Peyer's patch (tissue), 4 donors: Measurements from ENCODE around the gene CSH1. TPM values are rescaled to one million over a fixed set of nuclear protein-coding genes. Genes with fewer than 3 reads are reported as not detected.
A peak's percentile ranks its signal among the peaks of the same experiment; 100 is the strongest.
"Not testable (repeated sequence)": the region's sequence is repeated elsewhere in the genome, so short reads cannot be mapped to it uniquely, and the experiment has no call there.

Experiments
- DNase-seq, 3 donors: peaks; one replicate each; pipeline ENCODE4 v3.0.0-alpha.2; 2017 to 2019
- H3K27ac ChIP-seq, 4 donors: fragments of 200-600 bp; sonication (generic); one replicate each; pipeline ENCODE4 v1.5.1; 2016 to 2019
- H3K27me3 ChIP-seq, 2 donors: fragments of 200-600 bp; sonication (generic); one replicate each; pipeline ENCODE4 v1.5.1; 2019
- H3K36me3 ChIP-seq, 3 donors: fragments of 200-600 bp; sonication (generic); one replicate each; pipeline ENCODE4 v1.5.1; 2016 to 2019
- H3K4me1 ChIP-seq, 4 donors: fragments of 200-600 bp; sonication (generic); one replicate each; pipeline ENCODE4 v1.5.1; 2016 to 2019
- H3K4me3 ChIP-seq, 4 donors: fragments of 200-600 bp; sonication (generic); 1 replicate in 3 of 4; 2 replicates in 1 of 4; pipeline ENCODE4 v1.5.1; 2016 to 2019; ENCODE audit warnings: mild to moderate bottlenecking in 1 of 4
- H3K9me3 ChIP-seq, 4 donors: fragments of 200-600 bp; sonication (generic); one replicate each; pipeline ENCODE4 v1.5.1; 2016 to 2019; ENCODE audit warnings: mild to moderate bottlenecking in 1 of 4
- CTCF ChIP-seq, 6 experiments: fragments of 450-650 bp in 4 of 6; fragments of 200-600 bp in 2 of 6; sonication (generic) in 1 of 6; IDR thresholded peaks; one replicate each; pipeline ENCODE4 v1.5.1; 2017 to 2019; ENCODE audit warnings: antibody characterized with exemption in 6 of 6, mild to moderate bottlenecking in 3 of 6, moderate library complexity in 1 of 6
- POLR2A ChIP-seq, 2 donors: fragments of 450-650 bp; IDR thresholded peaks; one replicate each; pipeline ENCODE4 v1.5.1; 2017; ENCODE audit warnings: antibody characterized with exemption in 2 of 2, mild to moderate bottlenecking in 2 of 2, moderate library complexity in 2 of 2
- total RNA-seq, 4 donors: library from RNA; depleted of rRNA; stranded (reverse); fragments of >200 nt; gene quantifications; one replicate each; pipeline ENCODE4 v1.1.0, GENCODE V29; 2016

CSH1 gene
- total RNA-seq, 4 donors from 2014 or later = not detected

DNA sequence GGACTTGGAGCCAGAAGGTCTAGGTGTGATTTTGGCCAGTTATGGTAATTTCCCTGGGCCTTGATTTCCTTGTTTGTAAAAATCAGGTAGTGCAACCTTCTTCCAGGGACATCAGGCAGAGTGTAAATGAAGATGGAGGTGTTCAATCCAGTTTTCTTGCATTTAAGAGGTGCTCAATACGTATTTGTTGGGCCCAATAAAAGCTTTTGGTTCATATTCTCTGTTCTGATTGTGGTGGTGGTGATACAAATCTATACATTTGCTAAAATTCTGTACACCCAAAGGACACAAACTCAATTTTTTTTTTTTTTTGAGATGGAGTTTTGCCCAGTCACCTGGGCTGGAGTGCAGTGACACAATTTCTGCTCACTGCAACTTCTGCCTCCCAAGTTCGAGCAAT, 29.8 kb upstream of the CSH1 start:
- H3K9me3 ChIP-seq = no peaks in the 10 kb centered on the region

GRCh38 chr17:63925615-63926014, 29.2 kb upstream of the CSH1 start:
- peaks cover 0 to 13% (median 0%) of the 10 kb centered on the region in 4 donors for H3K4me1 ChIP-seq
- H3K36me3 ChIP-seq = no peaks in the 10 kb centered on the region
- H3K27ac ChIP-seq = peak overlapping the region in 2 of 4 donors; percentile 23 to 91
- no peak for TF ChIP-seq CTCF (IDR thresholded peaks at IDR 0.05)
- no peak for TF ChIP-seq POLR2A (IDR thresholded peaks at IDR 0.05)
- no peaks in the 10 kb centered on the region for H3K27me3 ChIP-seq
- H3K4me3 ChIP-seq = no peak overlapping the region
- peak; percentile 38 to 79 (median 74) for DNase-seq
- no peaks in the 10 kb centered on the region for H3K9me3 ChIP-seq

More for the DNA sequence above, 29.8 kb upstream of the CSH1 start:
- Histone ChIP-seq H3K4me3 (no peak overlapping the region), H3K27me3 (no peaks in the 10 kb centered on the region), H3K36me3 (no peaks in the 10 kb centered on the region), H3K27ac (peak overlapping the region in 2 of 4 donors; percentile 7 to 91), H3K4me1 (peaks cover 0 to 11% (median 2%) of the 10 kb centered on the region in 4 donors)
- TF ChIP-seq POLR2A (IDR thresholded peaks at IDR 0.05) (no peak), CTCF (IDR thresholded peaks at IDR 0.05) (no peak)
- no peak for DNase-seq

DNA sequence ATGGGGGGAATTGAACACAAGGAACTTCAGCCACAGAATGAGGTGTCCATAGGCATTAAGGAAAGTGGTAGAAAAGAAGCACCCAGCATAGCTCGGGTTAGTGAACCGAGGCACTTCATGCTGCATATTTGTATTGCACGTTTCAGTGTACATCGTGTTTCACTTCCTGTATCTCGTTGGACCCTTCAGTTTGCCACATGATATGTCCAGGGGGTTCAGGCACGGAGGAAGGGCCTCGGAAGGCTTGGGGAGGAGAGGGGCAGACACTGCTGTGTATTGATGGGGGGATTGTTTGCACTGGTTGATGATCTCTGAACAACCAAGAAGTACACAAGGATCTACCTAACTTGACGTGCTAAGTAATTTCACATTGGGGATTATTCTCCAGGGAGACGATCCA, 26.0 kb upstream of the CSH1 start:
- H3K27me3 ChIP-seq, H3K36me3 ChIP-seq, H3K4me3 ChIP-seq, H3K4me1 ChIP-seq, H3K9me3 ChIP-seq: not testable (repeated sequence)
- H3K27ac ChIP-seq = peak overlapping the region in 1 of 4 donors; percentile 66
- peak in 1 of 3 donors; percentile 53 for DNase-seq

GRCh38 chr17:63920779-63921178, 24.4 kb upstream of the CSH1 start:
- not testable (repeated sequence) for H3K4me3 ChIP-seq, H3K9me3 ChIP-seq, H3K27me3 ChIP-seq, H3K36me3 ChIP-seq, H3K4me1 ChIP-seq, DNase-seq
- peak overlapping the region in 1 of 4 donors; percentile 7 for H3K27ac ChIP-seq

- H3K27me3 ChIP-seq, H3K36me3 ChIP-seq, DNase-seq, H3K4me3 ChIP-seq, H3K9me3 ChIP-seq, H3K4me1 ChIP-seq: not testable (repeated sequence)
- H3K27ac ChIP-seq = peak overlapping the region in 1 of 4 donors; percentile 1
These were observed 23.7 kb upstream of the CSH1 start for GRCh38 chr17:63920050-63920449.

DNA sequence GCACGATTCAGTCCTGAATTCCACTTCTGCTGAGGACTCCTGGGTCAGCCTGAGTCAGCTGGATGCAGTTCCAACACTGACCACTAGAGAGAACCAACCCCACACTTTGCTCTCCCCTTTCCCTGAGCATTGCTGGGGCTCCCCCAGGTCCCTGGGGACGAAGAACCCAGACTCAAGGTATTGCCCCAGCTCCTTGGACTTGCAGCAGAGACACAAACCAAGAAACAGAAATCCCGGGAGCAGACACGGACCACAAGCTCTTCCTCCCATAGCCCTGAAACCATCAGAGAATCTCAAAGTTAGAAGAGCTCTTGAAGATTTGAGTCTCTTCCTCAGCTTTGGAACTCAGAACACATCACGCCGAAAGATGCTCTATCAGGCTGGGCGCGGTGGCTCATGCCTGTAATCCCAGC, 22.9 kb upstream of the CSH1 start:
- Histone ChIP-seq H3K4me3 (no peak overlapping the region), H3K4me1 (peaks cover 0 to 4% (median 0%) of the 10 kb centered on the region in 4 donors), H3K27me3 (no peaks in the 10 kb centered on the region), H3K9me3 (no peaks in the 10 kb centered on the region), H3K27ac (no peak overlapping the region), H3K36me3 (no peaks in the 10 kb centered on the region)
- TF ChIP-seq CTCF (IDR thresholded peaks at IDR 0.05) = peak; percentile 89 to 96 (median 94)
- no peak for TF ChIP-seq POLR2A (IDR thresholded peaks at IDR 0.05)
- peak in 2 of 3 donors; percentile 77 to 89 for DNase-seq

- H3K27me3 ChIP-seq, H3K9me3 ChIP-seq, H3K27ac ChIP-seq, H3K4me3 ChIP-seq, H3K4me1 ChIP-seq, H3K36me3 ChIP-seq: not testable (repeated sequence)
- peak in 1 of 3 donors; percentile 19 for DNase-seq
These were observed 22.5 kb upstream of the CSH1 start, which contains the start of gene GH1 for GRCh38 chr17:63918789-63919305. GH1 (minus strand) TSS chr17:63918839; CDS start chr17:63918776, 63 bp downstream.

DNA sequence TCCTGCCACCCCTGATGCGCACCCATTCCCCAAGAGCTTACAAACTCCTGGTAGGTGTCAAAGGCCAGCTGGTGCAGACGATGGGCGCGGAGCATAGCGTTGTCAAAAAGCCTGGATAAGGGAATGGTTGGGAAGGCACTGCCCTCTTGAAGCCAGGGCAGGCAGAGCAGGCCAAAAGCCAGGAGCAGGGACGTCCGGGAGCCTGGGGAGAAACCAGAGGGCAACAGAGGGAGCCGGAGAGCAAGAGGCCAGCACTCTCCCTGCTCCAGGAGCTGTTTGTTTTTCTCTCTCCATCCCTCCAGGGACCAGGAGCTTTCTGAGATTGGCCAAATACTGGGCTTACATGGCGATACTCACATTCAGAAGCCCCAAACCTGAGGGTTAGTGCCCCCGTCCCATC, 21.9 kb upstream of the CSH1 start:
- Histone ChIP-seq H3K27me3 (no peaks in the 10 kb centered on the region), H3K4me1 (peaks cover 0 to 4% (median 0%) of the 10 kb centered on the region in 4 donors), H3K4me3 (no peak overlapping the region), H3K36me3 (no peaks in the 10 kb centered on the region), H3K9me3 (no peaks in the 10 kb centered on the region), H3K27ac (no peak overlapping the region)
- TF ChIP-seq POLR2A (IDR thresholded peaks at IDR 0.05) = no peak
- TF ChIP-seq CTCF (IDR thresholded peaks at IDR 0.05) = no peak
- peak in 1 of 3 donors; percentile 41 for DNase-seq
